Adrenal gland (tissue), 5 donors: ENCODE measurements around the gene ZSWIM8.

ENCODE experiments used
- POLR2A ChIP-seq, 2 donors: fragments of 450-650 bp; IDR thresholded peaks; one replicate each; pipeline ENCODE4 v1.6.1; 2017; ENCODE audit warnings: antibody characterized with exemption in 2 of 2, mild to moderate bottlenecking in 2 of 2, moderate library complexity in 1 of 2
- TF ChIP-seq, protein P1 (sequence below), 6 experiments: fragments of 450-650 bp in 4 of 6; fragments of 200-600 bp in 2 of 6; sonication (generic) in 1 of 6; IDR thresholded peaks; 1 replicate in 5 of 6; 2 replicates in 1 of 6; pipeline versions ENCODE4 v1.5.1 to v1.8.0; 2016 to 2021; ENCODE audit warnings: antibody characterized with exemption in 6 of 6, mild to moderate bottlenecking in 2 of 6, moderate library complexity in 1 of 6
- donor health status: DM: no; HTN: no; CAD: no.

DNA sequence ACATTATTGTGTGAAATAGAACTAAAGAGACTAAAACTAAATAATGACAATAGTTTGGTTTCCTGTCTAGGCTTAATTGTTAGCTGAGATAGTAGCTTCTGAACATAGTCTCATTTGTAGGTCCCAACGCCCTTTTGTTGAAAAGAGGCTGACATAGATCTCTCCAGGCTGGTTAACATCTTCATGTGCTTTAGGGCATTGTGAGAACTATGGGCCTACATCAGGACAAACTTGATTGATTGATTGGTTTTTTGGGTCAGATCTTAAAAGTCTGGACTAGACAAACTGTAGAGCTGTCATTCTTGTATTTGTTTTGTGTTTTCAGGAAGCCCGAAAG, 2.7 kb upstream of the ZSWIM8 start:
- TF ChIP-seq, protein P1, sequence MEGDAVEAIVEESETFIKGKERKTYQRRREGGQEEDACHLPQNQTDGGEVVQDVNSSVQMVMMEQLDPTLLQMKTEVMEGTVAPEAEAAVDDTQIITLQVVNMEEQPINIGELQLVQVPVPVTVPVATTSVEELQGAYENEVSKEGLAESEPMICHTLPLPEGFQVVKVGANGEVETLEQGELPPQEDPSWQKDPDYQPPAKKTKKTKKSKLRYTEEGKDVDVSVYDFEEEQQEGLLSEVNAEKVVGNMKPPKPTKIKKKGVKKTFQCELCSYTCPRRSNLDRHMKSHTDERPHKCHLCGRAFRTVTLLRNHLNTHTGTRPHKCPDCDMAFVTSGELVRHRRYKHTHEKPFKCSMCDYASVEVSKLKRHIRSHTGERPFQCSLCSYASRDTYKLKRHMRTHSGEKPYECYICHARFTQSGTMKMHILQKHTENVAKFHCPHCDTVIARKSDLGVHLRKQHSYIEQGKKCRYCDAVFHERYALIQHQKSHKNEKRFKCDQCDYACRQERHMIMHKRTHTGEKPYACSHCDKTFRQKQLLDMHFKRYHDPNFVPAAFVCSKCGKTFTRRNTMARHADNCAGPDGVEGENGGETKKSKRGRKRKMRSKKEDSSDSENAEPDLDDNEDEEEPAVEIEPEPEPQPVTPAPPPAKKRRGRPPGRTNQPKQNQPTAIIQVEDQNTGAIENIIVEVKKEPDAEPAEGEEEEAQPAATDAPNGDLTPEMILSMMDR (IDR thresholded peaks at IDR 0.05) = no peak
- no peak for TF ChIP-seq POLR2A (IDR thresholded peaks at IDR 0.05)
